ENCODE results near the gene MAN2B1. TPM values are rescaled to one million over a fixed set of nuclear protein-coding genes. Genes with fewer than 3 reads are reported as not detected.

Gene MAN2B1
- total and polyA plus RNA-seq, 2 of the 13 experiments (the other 11 are each of a cell fraction or from before 2014, with no cell fraction given): 23.6 to 23.8 TPM

- TF ChIP-seq USF2 (IDR thresholded peaks at IDR 0.05; ENCODE audit: low read depth, low read length) (no peak), USF2 (CRISPR knock-in tag; IDR thresholded peaks at IDR 0.05; ENCODE audit: borderline replicate concordance) (no peak), ZNF678 (CRISPR knock-in tag; IDR thresholded peaks at IDR 0.05) (no peak), YY1 (IDR thresholded peaks at IDR 0.05; ENCODE audit: insufficient read depth, insufficient replicate concordance, low read depth, low read length) (peak; percentile 56), THAP9 (CRISPR knock-in tag; IDR thresholded peaks at IDR 0.05; ENCODE audit: borderline replicate concordance) (peak; percentile 53; the same call in 1 of the 2 replicates), ARNT (IDR thresholded peaks at IDR 0.05) (no peak), ZNF574 (CRISPR knock-in tag; IDR thresholded peaks at IDR 0.05) (0 out of 2 replicates have a peak, but pooled peaks have one; percentile 14), NFYC (CRISPR knock-in tag; IDR thresholded peaks at IDR 0.05) (peak; percentile 72), ZSCAN25 (CRISPR knock-in tag; IDR thresholded peaks at IDR 0.05) (peak; percentile 5; the same call in 1 of the 2 replicates), WIZ (CRISPR knock-in tag; IDR thresholded peaks at IDR 0.05) (no peak), ZNF543 (CRISPR knock-in tag; IDR thresholded peaks at IDR 0.05) (0 out of 2 replicates have a peak, but pooled peaks have one; percentile 17), ZNF850 (CRISPR knock-in tag; conservative IDR thresholded peaks at IDR 0.05) (no peak), KDM6A (CRISPR knock-in tag; IDR thresholded peaks at IDR 0.05; ENCODE audit: low read depth) (no peak), ZNF224 (CRISPR knock-in tag; IDR thresholded peaks at IDR 0.05) (0 out of 2 replicates have a peak, but pooled peaks have one; percentile 23), HOXD1 (CRISPR knock-in tag; IDR thresholded peaks at IDR 0.05) (peak; percentile 32; the same call in 1 of the 2 replicates), MXI1 (IDR thresholded peaks at IDR 0.05; ENCODE audit: borderline replicate concordance, low read depth, low read length) (peak; percentile 25; the same call in 1 of the 3 replicates), GTF3A (CRISPR knock-in tag; conservative IDR thresholded peaks at IDR 0.05) (no peak), ZNF296 (CRISPR knock-in tag; conservative IDR thresholded peaks at IDR 0.05) (no peak), ZNF17 (CRISPR knock-in tag; IDR thresholded peaks at IDR 0.05) (no peak), ONECUT2 (CRISPR knock-in tag; IDR thresholded peaks at IDR 0.05) (no peak), KDM5A (IDR thresholded peaks at IDR 0.05; ENCODE audit: borderline replicate concordance, low read length) (peak; percentile 78), AGO2 (optimal IDR thresholded peaks at IDR 0.05; ENCODE audit: low read depth, low read length) (peak; percentile 77), ZNF598 (CRISPR knock-in tag; IDR thresholded peaks at IDR 0.05; ENCODE audit: borderline replicate concordance) (0 out of 2 replicates have a peak, but pooled peaks have one; percentile 41)
Measured at GRCh38 chr19:12666265-12667048, at the start of gene MAN2B1, which contains the start of gene WDR83 (continued).

All from HepG2 (cell line).